ENCODE measurements around the gene FGF12.
A peak's percentile ranks its signal among the peaks of the same experiment; 100 is the strongest.
"Not testable (repeated sequence)": the region's sequence is repeated elsewhere in the genome, so short reads cannot be mapped to it uniquely, and the experiment has no call there.

FGF12 gene

DNA sequence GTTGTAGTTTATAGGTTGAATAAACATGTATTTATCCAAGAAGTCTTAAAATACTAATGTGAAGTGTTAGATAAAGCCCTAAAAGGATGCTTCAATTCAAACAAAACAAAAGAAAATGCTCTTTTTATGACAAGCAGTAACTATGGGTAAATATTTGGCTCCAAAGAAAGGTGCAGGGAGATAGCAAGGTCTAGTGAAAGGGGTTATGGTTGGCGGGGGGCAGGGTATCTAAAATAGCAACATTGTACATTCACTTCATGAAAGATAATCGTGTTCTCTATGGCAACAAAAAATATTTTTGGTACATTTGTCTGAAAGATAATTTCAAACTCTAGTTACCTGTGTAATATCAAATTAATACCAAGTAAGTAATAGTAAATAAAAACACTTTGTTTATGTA, 149.5 kb downstream of the FGF12 start:
- no peak for DNase-seq

DNA sequence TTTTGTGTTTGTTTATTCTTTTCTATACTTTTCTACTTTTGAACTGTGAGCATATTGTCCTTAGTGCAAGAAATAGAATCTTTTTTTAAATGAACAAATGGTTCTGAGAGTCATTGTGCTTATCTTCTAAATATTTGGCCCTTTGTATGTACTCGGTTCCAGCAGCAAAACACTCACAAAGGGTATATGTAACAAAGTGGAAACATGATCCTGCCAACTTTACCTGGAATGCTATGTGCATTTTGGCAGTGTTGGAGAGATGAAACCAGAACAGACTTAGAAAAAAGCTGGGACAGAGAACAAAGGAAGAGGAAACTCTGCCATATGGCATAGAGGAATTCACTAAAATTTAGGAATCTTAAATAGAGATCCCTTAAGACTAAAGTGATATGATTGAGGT, 150.1 kb downstream of the FGF12 start:
- no peak for DNase-seq

DNA sequence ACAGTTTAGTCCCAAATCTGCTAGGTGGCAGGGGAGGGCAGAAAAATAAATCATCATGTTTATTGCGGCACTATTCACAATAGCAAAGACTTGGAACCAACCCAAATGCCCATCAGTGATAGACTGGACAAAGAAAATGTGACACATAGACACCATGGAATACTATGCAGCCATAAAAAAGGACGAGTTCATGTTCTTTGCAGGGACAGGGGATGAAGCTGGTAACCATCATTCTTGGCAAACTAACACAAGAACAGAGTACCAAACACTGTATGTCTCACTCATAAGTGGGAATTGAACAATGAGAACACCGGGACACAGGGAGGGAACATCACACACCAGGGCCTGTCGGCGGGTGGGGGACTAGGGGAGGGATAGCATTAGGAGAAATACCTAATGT, 150.6 kb downstream of the FGF12 start:
- not testable (repeated sequence) for DNase-seq

GRCh38 chr3:192575879-192576506, 151.3 kb downstream of the FGF12 start:
- DNase-seq, result no peak

- DNase-seq, result no peak
Observed at GRCh38 chr3:192573240-192573639, 154.1 kb downstream of the FGF12 start.

- peak; percentile 43 for DNase-seq
Observed at GRCh38 chr3:192570821-192571791, 156.2 kb downstream of the FGF12 start.

- no peak for DNase-seq
Observed at GRCh38 chr3:192570315-192570714, 157.0 kb downstream of the FGF12 start.

DNA sequence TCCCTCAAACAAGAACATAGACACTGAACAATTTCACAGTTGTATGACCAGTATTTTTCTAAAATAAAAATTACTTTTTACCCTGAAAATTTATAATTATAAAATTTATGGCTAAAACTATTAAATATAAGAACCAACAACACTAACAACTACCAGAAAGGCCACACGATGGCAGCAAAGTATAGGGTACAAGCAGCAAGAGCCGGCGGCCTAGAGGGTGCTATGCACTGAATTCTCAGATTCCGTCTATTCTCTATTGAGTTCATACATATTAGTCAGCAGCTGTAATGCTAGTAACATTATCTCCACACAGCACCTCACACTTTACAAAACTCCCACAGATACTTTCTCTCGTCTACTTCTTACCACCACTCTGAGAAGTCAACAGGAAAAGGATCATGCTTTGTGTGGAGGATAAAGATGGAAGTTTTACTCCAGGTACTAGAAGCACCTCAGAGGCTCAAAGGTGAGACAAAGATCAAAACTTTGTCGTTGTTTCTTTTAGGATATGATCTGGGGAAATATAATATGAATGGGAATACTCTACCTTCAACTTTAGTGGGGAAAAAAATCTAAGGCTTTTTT, 160.5 kb downstream of the FGF12 start:
- peak; percentile 31 for DNase-seq

GRCh38 chr3:192564611-192565010, 162.7 kb downstream of the FGF12 start:
- no peak for DNase-seq

DNA sequence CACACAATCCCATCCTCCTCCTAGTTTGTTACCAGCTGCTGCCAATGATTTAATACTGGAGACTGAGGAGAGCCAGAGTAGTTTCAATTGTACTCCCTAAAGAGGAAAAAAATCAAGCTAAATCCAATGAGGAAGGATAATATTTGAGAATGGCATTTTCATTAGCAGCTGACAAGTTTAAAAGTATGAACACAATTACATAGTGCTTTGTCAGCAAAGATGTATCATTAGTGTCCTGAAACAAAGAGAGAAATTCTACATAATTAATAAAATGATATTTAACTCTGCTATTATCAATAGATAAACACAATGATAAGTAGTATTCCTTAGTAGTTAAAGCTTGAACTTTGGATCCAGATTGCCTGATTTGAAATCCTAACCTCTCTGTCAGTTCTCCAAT, 163.9 kb downstream of the FGF12 start:
- no peak for DNase-seq

DNA sequence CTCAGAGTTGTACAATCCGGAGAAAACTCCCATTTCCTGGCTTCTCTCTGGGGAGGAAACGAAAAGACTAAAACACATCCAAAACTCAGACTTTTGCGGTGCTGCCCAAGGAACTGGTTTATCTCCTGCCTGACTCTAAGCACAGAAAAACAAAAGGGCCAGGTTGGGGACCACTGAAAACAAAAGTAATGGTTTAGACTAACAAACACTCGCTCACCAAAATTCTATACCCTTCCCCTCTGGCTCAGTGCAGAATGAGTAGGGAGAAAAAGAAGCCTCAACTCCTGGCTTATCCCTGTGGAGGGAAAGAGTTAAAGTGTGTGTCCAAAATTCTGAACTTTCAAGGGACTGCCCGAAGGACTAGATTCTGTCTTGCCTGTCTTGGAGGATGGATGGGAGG, 173.6 kb downstream of the FGF12 start:
- no peak for DNase-seq

DNA sequence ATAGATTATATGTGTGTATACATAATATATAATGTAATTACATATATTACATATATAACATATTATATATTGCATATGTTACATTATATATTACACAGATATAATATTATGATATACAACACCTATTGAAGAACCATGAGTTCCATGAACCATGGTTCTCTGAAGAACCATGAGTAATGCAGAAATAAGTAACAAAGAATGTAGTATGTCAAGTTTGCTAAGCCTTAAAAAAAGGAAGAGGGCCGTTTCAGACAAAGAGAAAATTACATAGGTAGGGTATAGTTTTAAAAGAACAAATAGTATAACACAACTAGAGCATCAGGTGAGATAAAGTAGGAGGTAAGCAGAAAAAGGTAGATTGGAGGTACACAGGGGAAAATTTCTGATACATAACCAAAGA, 177.0 kb downstream of the FGF12 start:
- no peak for DNase-seq

DNA sequence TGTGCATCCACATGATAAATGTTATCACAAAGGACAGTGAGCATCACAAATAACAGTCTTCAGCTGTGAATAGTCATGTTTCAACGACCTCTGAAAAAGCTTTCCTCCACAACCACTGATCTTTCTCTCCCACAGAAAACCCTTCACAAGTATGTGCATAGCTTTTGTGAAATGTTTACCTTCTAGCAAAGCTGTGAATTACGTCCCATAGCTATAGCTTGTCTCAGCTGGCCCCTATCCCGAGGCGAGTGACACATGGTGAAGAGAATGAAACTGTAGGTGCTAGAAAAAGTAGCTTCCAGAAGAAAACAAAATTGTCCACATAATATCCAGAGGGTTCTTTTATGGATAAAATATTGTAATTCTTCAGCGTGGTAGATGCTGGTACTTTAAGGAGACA, 182.0 kb downstream of the FGF12 start:
- DNase-seq, result no peak

DNA sequence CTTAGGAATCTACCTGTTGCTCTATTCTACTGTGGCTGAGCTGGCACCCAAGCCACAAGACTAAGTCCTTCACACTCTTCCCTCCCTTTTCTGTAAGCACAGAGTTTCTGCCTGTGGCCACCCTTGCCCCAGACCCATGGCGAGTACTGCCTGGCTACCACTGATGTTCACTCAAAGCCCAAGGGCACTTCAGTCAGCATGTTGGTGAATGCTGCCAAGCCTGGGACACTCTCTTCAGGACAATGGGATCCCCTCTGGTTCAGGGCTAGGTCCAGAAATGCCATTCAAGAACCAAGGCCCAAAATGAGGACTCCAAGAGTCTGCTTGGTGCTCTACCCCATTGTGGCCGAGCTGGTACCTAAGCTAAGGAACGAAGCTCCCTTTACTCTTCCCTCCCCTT, 184.2 kb downstream of the FGF12 start:
- no peak for DNase-seq

DNA sequence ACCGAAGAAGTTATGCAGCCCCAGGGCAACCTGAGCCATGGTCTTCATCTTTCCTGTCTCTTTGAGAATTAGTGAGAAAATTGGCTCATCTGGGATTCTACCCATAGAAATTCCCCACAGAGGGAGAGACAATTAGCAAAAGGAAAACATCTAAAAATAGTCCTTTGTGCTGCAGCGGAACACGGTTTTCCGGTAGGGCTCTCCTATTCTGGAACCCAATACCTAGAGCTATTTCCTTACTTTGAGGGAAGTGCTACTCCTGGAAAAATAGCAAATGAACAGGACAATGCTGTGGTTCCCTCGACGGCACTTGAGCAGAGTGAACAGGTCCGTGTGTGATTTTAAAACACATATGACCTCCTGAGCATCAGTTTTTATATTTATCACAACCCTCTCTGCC, 210.5 kb downstream of the FGF12 start:
- no peak for DNase-seq

DNA sequence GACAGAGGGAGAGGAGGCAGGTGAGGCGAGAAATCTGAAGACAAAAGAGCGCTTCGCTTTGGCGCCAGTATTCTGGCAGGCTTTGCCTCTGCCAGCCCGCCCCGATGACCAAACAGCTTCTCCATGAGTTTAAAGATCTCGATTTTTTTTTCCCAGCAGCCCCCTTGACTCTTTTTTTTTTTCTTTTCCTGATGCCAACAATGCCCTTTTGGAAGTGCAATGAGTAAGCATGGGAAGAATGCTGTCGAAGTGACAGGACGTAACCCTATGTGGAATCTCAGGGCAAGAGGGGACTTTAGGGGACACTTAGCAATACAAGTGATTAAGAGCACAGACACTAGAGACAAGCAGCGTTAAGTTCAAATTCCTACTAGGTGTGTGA, 211.7 kb downstream of the FGF12 start:
- no peak for DNase-seq

- DNase-seq, result peak; percentile 59
Observed at GRCh38 chr3:192514754-192515663, 212.3 kb downstream of the FGF12 start.

DNA sequence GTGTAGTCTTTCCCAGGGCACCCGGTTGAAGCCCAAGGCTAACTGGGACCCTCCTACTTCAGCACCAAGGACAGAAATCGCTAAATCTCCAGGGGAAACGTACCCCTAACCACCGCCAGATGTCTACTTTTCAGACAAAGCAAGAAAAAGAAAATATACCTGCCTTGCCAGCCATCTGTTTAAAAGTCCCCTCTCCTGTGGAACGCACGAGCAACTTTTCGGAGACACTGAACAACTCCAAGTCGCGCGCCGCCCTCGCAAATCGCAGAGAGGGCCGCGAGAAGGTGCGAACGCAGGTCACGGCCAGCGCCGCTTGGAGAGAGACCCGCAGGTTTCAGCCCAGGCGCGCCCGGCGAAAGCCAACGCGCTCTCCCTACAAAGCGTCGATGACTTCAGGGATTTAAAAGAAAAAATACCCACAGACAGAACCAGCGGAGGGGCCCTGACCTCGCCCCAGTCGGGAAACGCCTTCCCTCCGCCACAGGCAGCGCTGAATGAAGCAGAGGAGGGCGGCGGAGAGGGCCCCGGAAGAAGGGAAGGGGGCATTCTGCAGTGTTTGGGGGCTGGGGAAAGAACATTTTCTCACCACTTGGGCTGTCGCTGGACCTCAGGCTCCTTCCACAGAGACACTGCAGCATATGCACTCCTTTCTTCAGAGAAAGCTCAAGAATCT, 213.1 kb downstream of the FGF12 start:
- peak; percentile 77 for DNase-seq

- no peak for DNase-seq
Observed at GRCh38 chr3:192505731-192506130, 221.6 kb downstream of the FGF12 start.

DNA sequence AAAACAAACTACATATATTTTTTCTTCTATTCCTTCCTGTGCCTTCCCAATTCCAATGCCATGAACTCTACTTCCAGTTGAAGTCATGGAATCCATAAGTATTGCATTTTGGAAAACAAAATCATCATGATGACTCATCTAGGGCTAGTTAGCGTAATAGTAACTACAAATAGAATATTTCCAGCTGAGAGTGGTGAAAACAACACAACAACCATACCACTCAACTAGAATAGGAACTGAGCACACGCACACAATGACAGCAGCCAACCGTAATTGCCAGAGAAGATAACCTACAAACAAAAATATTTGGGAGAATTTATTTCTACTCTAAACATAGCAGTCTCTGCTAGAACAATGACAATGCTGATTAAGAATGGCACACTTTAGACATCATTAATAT, 225.9 kb downstream of the FGF12 start:
- no peak for DNase-seq

DNA sequence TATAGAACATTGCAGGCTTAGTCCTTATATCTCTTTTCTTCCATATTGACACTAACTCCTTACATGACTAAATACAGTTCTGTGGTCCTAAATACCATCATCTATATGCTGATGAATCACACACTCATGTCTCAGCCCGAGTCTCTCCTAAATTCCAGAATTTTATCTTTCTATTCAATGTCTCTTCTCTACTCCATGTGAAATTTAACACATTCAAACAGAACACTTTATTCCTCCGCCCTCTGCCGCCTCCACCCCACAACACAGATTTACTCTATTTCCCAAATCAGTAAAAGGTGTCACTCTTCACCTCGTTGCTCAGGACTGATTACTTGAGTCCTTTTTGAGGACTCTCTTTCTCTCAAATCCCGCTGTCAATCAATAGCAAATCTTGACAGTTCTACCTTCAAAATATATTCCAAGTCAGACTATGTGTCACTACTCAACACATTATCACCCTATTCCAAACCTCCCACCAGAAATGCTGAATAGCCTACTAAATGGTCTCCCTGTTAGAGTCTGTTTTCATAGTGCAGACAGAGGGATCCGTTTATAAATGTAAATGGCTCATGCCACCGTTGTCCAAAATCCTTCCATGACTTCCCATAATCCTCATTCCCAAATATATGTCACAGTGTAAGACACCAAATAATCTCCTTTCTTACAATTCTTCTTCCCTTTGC, 230.3 kb downstream of the FGF12 start:
- DNase-seq, result no peak

All from right kidney (tissue), 1 donor.